ENCODE results near the gene SPINK2. TPM values are rescaled to one million over a fixed set of nuclear protein-coding genes. Genes with fewer than 3 reads are reported as not detected.

The SPINK2 gene
- total and polyA plus RNA-seq, 2 donors (not counting 3 experiments of a cell fraction or from before 2014, with no cell fraction given): 0.71 TPM; not detected in 1

DNA sequence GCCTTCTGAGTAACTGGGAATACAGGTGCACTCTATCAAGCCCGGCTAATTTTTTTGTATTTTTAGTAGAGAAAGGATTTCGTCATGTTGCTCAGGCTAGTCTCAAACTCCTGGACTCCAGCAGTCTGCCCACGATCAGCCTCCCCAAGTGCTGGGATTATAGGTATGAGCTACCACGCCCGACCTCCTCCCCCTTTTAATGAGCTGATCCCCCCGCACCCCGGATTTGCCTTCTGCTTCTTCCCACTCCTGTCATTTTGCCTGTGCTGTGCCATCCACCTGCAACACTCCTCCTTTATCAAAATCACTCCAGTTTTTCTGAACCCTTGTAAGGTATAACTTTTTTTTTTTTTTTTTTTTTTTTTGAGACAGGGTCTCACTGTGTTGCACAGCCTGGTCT lies 33.4 kb downstream of the SPINK2 start:
- Histone ChIP-seq H3K27me3 (ENCODE audit: control insufficient read depth in 2 of 2, insufficient read depth in 2 of 2, low read length in 2 of 2) (no peaks in the 10 kb centered on the region), H2AFZ (ENCODE audit: low read depth, low read length) (no peak overlapping the region), H3K4me1 (ENCODE audit: control insufficient read depth, extremely low read depth, insufficient read depth, low read length) (no peaks in the 10 kb centered on the region), H3K4me3 (replicated peaks in 1 of 3; ENCODE audit: insufficient read depth in 1 of 3, low read depth in 1 of 3, low read length in 3 of 3) (no peak overlapping the region), H3K36me3 (ENCODE audit: control insufficient read depth in 2 of 2, extremely low read depth in 1 of 2, insufficient read depth in 2 of 2, low read length in 2 of 2) (no peaks in the 10 kb centered on the region), H4K20me1 (replicated peaks; ENCODE audit: control insufficient read depth, extremely low read depth, insufficient read depth, low read length) (no peaks in the 10 kb centered on the region), H3K79me2 (ENCODE audit: control insufficient read depth, insufficient read depth, low read length) (no peaks in the 10 kb centered on the region), H3K27ac (ENCODE audit: insufficient read depth, low read depth, low read length) (no peak overlapping the region), H3K4me2 (ENCODE audit: insufficient read depth, low read length) (no peak overlapping the region), H3K9me1 (replicated peaks; ENCODE audit: control insufficient read depth, extremely low read depth, insufficient read depth, low read length) (no peaks in the 10 kb centered on the region), H3K9ac (replicated peaks; ENCODE audit: extremely low read depth, insufficient read depth, low read length) (no peak overlapping the region), H3K9me3 (replicated peaks; ENCODE audit: control insufficient read depth, insufficient read depth, low read length) (no peaks in the 10 kb centered on the region)
- no peak for FAIRE-seq
- TF ChIP-seq POLR2AphosphoS5 (IDR thresholded peaks at IDR 0.05; ENCODE audit: insufficient read depth, low read depth, low read length) (no peak), JUN (IDR thresholded peaks at IDR 0.05; ENCODE audit: borderline replicate concordance, insufficient read depth, insufficient read length, low read depth) (no peak), FOS (IDR thresholded peaks at IDR 0.05; ENCODE audit: borderline replicate concordance, insufficient read depth, low read length) (no peak)
- intact Hi-C loops (cut with micrococcal nuclease): no loop called here
- no peak for DNase-seq (ENCODE audit: low read depth, low spot score)
- ChIA-PET POLR2A (interaction anchor here (0.7 kb wide), 1 partner anchor 11 kb away, joined by 9 read pairs; no protein-coding TSS in a partner anchor), CTCF (no interaction called here)
- dilution Hi-C loops (cut with MboI; ENCODE audit: extremely low pct_ligation_motif_present, low sequenced_read_pairs): no loop called here
- BruUV-seq (replicated peaks): no TSS peak

DNA sequence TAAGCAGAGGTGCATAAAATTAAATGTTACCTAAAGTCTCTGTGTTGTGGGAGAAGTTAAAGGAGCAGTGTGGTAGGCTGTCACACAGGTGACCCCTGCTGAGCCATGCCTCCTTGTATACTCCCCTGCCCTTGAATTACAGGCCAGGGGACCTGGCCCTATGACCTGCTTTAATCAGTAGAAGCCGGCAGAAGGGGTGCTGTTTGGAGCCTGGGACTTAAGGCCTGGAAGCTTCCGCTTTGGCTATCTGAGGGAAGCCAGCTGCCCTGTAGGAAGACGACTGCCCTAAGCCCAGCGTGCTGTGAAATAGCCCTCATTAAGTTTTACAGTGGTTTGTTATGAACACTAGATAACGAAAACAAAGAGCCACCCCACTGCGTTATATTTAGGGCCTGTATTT lies 34.1 kb downstream of the SPINK2 start:
- H3K9ac ChIP-seq (replicated peaks; ENCODE audit: extremely low read depth, insufficient read depth, low read length): no peak overlapping the region
- no peak overlapping the region for H2AFZ ChIP-seq (ENCODE audit: low read depth, low read length)
- no peaks in the 10 kb centered on the region for H4K20me1 ChIP-seq (replicated peaks; ENCODE audit: control insufficient read depth, extremely low read depth, insufficient read depth, low read length)
- no peak overlapping the region for H3K27ac ChIP-seq (ENCODE audit: insufficient read depth, low read depth, low read length)
- H3K9me3 ChIP-seq (replicated peaks; ENCODE audit: control insufficient read depth, insufficient read depth, low read length): no peaks in the 10 kb centered on the region
- CTCF ChIA-PET: interaction anchor here (1.5 to 3.0 kb wide), 2 partner anchors 9 to 13 kb away, joined by 3 to 14 read pairs; no protein-coding TSS in a partner anchor
- FAIRE-seq: no peak
- POLR2A ChIA-PET: no interaction called here
- H3K4me2 ChIP-seq (ENCODE audit: insufficient read depth, low read length): no peak overlapping the region
- no peaks in the 10 kb centered on the region for H3K9me1 ChIP-seq (replicated peaks; ENCODE audit: control insufficient read depth, extremely low read depth, insufficient read depth, low read length)
- no peak overlapping the region for H3K4me3 ChIP-seq (replicated peaks in 1 of 3; ENCODE audit: insufficient read depth in 1 of 3, low read depth in 1 of 3, low read length in 3 of 3)
- no peaks in the 10 kb centered on the region for H3K27me3 ChIP-seq (ENCODE audit: control insufficient read depth in 2 of 2, insufficient read depth in 2 of 2, low read length in 2 of 2)
- no peak for DNase-seq (ENCODE audit: low read depth, low spot score)
- no peaks in the 10 kb centered on the region for H3K4me1 ChIP-seq (ENCODE audit: control insufficient read depth, extremely low read depth, insufficient read depth, low read length)
- H3K79me2 ChIP-seq (ENCODE audit: control insufficient read depth, insufficient read depth, low read length): no peaks in the 10 kb centered on the region
- no peak for TF ChIP-seq EZH2 (IDR thresholded peaks at IDR 0.05; ENCODE audit: borderline replicate concordance, low read depth, low read length, severe bottlenecking)
- TF ChIP-seq POLR2AphosphoS5 (IDR thresholded peaks at IDR 0.05; ENCODE audit: insufficient read depth, low read depth, low read length): no peak
- no peak for TF ChIP-seq GATA2 (IDR thresholded peaks at IDR 0.05; ENCODE audit: insufficient read depth, insufficient read length, low read depth, low read length)
- no peak for TF ChIP-seq FOS (IDR thresholded peaks at IDR 0.05; ENCODE audit: borderline replicate concordance, insufficient read depth, low read length)
- H3K36me3 ChIP-seq (ENCODE audit: control insufficient read depth in 2 of 2, extremely low read depth in 1 of 2, insufficient read depth in 2 of 2, low read length in 2 of 2): no peaks in the 10 kb centered on the region
- intact Hi-C loops (cut with micrococcal nuclease): no loop called here
- dilution Hi-C loops (cut with MboI; ENCODE audit: extremely low pct_ligation_motif_present, low sequenced_read_pairs): no loop called here
- no TSS peak for BruUV-seq (replicated peaks)

All from endothelial cell of umbilical vein (primary cell).